ENCODE data around the gene EIF4H. TPM values are rescaled to one million over a fixed set of nuclear protein-coding genes. Genes with fewer than 3 reads are reported as not detected.

The EIF4H gene
- total and polyA plus RNA-seq, 2 of the 8 experiments (the other 6 are each of a cell fraction or from before 2014, with no cell fraction given), result 323 to 382 TPM

- TF ChIP-seq RBBP5 (IDR thresholded peaks at IDR 0.05; ENCODE audit: borderline replicate concordance, low read depth, low read length), result no peak
- TF ChIP-seq KDM1A (IDR thresholded peaks at IDR 0.05; ENCODE audit: borderline replicate concordance, low read length), result no peak
- TF ChIP-seq RNF2 (IDR thresholded peaks at IDR 0.05; ENCODE audit: borderline replicate concordance, low read depth, low read length, missing control alignments, poor library complexity, severe bottlenecking), result no peak
Observed at GRCh38 chr7:74153736-74154135, 20.4 kb upstream of the EIF4H start (continued).

Data from H1 (cell line).